DMS53 (cell line): ENCODE results near the gene CYP1A2.
A peak's percentile ranks its signal among the peaks of the same experiment; 100 is the strongest.
"Not testable (repeated sequence)": the region's sequence is repeated elsewhere in the genome, so short reads cannot be mapped to it uniquely, and the experiment has no call there.

Experiments
- DNase-seq: peaks from one replicate; lab custom pipeline; 2025; lab: John Stamatoyannopoulos, UW

Gene CYP1A2, protein sequence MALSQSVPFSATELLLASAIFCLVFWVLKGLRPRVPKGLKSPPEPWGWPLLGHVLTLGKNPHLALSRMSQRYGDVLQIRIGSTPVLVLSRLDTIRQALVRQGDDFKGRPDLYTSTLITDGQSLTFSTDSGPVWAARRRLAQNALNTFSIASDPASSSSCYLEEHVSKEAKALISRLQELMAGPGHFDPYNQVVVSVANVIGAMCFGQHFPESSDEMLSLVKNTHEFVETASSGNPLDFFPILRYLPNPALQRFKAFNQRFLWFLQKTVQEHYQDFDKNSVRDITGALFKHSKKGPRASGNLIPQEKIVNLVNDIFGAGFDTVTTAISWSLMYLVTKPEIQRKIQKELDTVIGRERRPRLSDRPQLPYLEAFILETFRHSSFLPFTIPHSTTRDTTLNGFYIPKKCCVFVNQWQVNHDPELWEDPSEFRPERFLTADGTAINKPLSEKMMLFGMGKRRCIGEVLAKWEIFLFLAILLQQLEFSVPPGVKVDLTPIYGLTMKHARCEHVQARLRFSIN

DNA sequence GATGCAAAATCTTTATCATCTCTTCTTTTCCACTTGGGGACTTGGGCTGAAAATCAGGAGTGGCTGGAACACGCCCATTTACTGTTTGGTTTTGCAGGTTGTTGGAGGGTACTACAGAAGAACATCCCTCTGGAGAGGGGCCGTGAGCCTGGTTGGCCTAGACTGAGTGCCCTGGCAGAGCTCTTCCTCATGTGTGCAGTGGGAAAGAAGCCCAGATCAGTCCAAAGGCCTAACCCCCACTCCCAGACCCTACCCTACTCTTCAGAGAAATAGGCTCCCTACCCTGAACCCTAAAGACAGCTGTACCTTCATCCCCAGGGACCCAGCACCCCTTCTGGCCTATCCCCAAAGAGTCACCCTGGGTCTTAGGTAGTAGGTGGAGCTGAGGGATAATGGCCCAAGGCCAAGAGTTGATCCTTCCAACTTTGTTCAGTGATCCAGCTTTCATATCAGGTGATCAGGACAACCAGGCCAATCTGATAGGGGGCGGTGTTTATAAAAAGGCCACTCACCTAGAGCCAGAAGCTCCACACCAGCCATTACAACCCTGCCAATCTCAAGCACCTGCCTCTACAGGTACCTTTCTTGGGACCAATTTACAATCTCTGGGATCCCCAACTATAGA is at the start of gene CYP1A2:
Gene CYP1A2 (plus strand): TSS at position 524 of the 625 bp plus-strand sequence. CDS start 894 bp downstream, outside the sequence.
- DNase-seq: no peak

DNA sequence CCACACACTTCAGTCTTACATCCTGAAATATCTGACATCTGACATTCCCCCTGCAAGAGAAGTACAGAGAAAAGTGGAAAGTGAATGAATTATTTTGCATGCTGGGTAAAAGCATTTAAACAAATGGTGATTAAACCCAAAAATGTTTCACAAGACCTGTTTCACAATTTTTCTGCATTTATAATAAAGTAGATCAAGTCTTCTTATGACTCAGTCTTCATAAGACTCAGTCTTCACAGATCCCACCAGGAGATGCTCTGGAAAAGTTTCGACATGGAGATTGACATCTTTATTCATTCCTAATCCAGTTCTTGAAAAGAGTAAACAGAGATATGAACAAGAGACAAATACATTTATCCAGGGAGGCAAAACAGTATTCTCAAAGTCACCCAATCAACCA is 39.6 kb upstream of the CYP1A2 start:
- DNase-seq: no peak

DNA sequence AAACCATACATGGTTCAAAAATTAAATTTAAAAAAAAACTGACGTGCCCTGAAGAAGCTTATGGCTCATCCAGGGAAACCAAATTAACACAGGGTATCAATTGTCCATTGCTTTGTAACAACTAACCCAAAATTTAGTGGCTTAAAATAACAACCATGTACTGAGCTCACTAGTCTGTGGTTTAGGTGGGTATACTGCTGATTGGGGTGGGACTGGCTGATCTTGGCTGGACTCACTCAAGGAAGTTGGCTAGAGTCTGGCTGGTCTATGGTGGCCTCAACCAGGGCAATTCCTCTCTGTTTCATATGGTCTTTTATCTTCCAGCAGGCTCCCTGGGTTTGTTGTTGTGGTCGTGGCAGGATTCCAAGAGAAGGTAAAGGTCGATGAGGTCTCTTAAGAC is 38.8 kb upstream of the CYP1A2 start:
- no peak for DNase-seq

DNA sequence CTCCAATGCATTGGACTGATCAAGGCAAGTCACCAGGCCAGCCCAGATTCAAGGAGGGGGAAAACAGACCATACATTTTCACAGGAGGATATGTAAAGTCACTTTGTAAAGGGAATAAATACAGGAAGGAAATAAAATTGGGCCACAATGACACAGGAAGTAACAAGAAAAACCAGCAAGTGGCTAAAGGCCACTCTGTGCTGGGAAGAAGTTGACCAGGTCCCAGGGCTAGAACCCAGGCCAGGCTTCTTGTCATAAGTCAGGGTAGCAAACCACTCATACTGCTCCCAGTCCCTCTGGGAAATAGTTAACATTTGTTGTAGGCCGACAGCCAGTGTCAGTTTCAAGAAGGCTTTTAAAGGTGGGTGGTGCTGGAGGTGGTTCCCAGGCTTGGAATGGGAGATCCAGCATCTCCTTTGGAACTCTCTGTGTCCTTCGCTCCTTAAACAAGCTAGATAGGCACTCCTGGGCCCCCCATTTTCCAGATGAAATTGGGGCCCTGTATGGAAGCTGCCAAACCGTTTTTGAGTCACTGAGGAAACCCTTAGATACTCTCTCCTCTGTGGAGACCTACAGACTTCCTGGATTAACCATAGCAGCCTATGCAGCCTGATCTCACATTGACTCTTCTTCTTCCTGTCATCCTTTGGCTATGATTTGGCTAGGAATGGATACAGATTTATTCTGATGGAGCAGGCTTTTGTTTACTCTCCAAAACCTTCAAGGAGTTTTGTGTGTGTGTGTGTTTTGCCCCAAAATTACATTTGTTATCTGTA is 38.1 kb upstream of the CYP1A2 start:
- DNase-seq: no peak

DNA sequence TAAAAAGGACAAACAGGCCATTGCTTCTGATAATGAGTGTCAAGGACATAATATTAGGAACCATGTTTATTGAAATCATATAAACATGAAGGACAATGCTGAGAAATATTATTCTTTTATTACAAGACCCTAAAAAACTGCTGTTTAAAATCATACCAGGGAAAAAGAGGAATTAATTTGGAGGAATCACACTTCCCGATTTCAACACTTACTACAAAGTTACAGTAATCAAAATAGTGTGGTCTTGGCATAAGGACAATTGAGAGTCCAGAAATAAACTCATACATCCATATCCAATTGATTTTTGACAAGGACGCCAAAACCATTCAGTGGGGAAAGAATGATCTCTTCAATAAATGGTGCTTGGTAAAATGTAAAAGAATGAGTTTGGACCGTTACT is 36.3 kb upstream of the CYP1A2 start:
- no peak for DNase-seq

DNA sequence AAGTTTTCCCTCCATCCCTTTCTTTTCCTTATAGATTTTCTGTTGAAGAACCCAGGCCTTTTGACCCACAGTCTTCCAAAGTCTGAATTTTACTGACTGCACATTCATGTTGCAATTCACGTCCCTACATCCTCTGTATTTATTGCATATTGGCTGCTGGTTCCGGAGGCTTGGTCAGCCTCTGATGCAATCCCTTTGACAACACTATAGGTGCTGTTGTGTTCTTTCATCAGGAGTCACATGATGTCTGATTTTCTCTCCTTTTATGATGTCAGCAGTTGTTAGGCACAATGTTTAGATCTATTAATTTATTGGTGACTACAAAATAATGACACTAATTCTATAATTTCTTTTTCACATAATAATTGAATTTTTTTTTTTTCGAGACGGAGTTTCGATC is 32.0 kb upstream of the CYP1A2 start:
- peak; percentile 48 for DNase-seq

DNA sequence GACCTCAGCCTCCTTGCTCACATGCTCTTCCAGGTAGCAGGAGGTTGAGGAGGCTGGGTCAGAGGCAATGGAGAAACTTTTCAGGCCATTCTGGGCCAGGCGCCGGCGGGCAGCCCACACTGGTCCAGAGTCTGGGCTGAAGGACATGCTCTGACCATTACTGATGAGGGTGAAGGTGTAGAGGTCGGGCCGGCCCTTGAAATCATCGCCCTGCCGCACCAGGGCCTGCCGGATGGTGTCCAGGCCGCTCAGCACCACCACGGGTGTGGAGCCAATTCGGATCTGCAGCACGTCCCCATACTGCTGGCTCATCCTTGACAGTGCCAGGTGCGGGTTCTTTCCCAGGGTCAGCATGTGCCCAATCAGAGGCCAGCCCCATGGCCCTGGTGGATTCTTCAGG is 26.1 kb upstream of the CYP1A2 start:
- no peak for DNase-seq

DNA sequence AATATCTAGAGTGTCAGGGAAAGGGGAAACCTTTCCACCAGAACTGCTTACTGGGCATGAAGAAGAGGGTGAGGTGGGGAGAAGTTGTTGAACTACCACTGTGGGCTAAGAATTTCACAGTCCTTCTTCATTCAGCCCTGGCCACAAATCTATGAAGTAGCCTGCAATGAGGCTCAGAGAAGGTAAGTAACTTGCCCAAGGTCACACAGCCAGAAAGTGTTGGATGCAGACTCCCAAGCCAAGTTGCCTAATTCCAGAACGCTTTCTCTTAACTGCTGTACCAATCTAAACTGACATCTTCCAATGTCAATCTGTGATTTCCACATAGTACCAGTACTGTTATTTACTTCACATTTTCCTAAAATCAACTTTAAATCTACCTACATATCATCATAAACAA is 25.5 kb upstream of the CYP1A2 start:
- DNase-seq: no peak

DNA sequence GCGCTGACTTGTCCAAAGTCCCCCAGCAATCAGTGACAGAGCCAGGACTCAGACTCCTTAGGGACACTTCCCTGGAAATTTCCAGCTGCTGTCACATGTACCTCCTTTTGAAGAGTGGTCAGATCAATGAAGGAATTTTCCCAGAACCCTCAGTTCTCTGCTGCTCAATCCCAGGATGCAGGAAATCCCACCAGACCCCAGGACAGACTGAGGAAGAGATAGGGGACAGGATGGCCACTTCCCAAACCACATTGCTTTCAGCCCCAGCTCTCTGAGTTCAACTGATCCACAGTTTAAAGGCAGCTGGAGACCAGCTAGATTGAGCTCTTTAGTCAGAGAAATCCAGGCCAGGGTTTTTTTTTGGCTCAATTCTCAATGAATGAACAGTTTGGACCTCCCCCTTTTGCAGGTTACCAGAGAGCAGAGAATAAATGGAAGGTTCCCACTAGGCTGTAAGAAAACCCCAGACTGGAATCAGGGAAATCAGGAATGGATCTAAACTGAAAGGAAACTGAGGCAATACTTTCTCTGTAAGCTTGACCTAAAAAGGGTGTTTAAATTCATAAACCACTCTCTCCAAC is 24.8 kb upstream of the CYP1A2 start:
- peak; percentile 82 for DNase-seq

DNA sequence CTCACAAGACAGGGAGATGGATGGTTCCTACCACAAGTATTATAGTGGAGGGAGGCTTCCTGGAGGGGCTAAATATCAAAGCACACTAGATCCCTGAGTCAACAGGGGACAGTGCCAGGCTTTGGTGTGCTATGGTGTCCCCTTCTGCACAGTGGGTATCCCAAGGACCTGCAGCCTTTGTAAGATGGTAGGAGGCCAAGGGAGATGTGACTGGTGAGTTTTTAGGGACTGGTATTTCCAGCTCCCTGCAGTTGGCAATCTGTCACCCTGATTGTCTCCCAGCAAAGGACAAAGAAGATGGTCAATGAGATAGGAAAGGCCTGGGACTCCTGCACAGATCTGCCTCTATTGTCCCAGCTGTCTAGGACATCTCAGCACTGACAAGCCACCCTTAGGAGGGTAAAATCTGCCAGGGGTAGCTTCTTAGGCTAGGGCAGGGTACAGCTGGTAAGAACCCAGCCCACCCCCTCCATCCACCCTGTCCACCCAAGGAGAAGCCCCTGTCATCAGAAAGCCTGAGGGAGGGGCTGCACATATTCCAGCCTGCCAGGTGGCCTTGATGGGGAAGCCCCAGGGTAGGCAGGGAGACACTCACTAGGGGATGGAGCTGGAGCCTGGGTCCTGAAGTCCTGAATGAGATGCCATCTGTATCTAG is 23.9 kb upstream of the CYP1A2 start:
- DNase-seq: peak; percentile 41

DNA sequence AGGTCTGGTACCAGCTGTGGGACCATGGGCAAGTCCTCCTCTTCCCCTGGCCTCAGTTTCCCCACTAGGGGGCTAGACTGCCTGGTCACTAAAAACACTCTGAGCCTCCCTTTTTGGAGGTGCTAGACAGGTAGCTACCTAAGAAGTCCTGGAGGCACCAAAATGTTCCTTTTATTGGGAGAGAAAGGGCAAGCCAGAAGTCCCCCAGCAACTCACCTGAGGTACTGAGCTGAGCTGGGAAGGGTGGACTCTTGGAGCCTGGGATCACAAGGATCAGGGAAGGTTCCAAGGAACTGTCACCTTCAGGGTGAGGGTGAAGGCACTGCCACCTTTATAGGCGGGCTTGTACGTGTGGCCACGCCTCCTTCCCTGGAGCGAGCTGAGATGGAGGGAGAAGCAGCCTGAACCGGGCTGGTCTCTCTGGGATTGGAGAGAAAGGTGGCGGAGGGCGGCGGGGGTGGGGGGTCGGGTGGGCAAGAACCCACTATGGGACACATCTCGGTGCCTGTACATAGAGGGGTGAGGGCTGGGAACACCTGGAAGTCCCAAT is 23.3 kb upstream of the CYP1A2 start, which contains the start of gene CYP1A1:
Gene CYP1A1 (minus strand): TSS at position 304 of the 550 bp plus-strand sequence. CDS start 2,431 bp downstream, outside the sequence.
- DNase-seq: peak; percentile 78

DNA sequence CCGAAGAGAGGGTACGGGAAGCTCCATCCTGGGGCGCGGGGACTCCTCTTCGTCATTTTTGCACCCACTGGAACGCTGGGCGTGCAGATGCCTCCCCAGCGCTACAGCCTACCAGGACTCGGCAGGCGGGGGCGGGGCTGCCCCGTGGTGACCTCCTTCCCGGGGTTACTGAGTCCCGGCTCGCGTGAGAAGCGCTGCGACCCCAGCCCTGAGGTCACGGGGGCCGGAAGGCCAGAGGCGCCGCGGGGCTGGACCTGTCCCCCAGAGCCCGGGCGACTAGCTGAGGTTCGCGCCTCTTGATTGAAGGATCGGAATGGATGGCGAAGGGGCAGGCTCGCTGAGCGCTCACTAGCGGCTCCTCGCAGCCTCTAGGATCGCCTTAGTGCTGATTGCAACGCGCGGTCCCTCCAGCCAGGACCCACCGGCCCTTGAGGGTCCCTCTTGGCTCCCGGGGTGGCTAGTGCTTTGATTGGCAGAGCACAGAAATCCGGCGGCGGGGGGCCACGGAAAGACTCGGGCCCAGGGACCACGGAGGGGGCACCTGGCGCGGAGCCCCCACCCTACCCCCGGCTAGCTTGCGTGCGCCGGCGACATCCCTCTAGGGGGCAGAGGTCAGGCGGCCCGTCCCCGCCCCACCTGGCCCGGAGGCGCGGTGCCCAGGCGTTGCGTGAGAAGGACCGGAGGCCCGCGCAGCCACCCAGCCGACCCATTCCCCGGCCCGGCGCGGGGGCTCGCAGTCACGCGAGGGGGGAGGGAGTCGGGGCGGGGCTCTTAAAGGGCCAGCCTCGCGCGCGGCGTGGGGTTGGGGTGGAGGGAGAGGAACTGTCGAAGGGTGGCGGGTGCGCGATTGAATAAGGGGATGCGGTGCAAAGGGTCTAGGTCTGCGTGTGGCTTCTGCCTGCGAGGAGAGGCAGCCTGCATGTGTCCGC is 22.5 kb upstream of the CYP1A2 start:
- DNase-seq: peak; percentile 86

DNA sequence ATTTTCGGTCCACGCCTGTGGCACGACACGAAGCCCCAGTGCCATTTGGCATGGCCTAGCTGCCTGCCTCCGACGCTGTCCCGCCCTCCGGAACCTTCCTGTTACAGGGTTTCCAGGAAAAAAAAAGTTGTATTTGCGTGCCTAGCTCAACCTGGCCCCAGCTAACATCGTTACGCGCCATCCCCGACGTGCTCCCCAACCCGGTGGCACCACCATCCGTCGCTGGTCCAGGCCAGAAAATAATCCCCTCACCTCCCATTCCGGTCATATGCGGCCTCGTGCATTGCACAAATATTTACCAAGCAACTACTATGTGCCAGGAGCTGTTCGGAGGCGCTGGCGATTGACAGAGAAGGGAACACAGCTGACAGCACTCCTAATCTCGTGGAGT is 21.9 kb upstream of the CYP1A2 start:
- peak; percentile 86 for DNase-seq

DNA sequence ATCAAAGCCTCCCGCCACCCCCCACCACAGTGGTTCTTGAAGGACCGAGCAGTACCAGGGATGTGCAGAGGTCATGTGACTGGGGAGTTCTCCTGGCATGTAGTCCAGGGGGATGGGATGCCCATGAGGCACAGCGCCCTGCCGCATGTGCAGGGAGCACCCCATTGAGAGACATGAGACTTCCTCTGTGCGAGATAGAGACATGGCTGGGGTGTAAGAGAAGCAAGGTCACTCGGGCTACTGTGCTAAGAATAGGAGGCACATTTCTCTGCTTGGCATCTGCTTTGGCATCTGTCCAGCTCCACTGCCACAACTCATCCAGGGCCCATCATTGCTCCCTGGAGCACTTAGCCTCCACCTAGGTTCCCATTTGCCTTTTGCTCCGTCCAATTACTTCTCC is 20.9 kb upstream of the CYP1A2 start:
- peak; percentile 74 for DNase-seq

DNA sequence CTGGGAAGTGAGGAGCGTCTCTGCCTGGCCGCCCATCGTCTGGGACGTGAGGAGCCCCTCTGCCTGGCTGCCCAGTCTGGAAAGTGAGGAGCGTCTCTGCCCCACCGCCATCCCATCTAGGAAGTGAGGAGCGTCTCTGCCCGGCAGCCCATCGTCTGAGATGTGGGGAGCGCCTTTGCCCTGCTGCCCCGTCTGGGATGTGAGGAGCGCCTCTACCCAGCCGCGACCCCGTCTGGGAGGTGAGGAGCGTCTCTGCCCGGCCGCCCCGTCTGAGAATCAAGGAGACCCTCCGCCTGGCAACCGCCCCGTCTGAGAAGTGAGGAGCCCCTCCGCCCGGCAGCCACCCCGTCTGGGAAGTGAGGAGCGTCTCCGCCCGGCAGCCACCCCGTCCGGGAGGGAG is 19.9 kb upstream of the CYP1A2 start:
- not testable (repeated sequence) for DNase-seq

DNA sequence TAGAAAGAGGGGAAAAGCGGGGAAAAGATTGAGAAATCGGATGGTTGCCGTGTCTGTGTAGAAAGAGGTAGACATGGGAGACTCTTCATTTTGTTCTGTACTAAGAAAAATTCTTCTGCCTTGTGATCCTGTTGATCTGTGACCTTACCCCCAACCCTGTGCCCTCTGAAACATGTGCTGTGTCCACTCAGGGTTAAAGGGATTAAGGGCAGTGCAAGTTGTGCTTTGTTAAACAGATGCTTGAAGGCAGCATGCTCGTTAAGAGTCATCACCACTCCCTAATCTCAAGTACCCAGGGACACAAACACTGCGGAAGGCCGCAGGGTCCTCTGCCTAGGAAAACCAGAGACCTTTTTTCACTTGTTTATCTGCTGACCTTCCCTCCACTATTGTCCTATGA is 19.3 kb upstream of the CYP1A2 start:
- not testable (repeated sequence) for DNase-seq

DNA sequence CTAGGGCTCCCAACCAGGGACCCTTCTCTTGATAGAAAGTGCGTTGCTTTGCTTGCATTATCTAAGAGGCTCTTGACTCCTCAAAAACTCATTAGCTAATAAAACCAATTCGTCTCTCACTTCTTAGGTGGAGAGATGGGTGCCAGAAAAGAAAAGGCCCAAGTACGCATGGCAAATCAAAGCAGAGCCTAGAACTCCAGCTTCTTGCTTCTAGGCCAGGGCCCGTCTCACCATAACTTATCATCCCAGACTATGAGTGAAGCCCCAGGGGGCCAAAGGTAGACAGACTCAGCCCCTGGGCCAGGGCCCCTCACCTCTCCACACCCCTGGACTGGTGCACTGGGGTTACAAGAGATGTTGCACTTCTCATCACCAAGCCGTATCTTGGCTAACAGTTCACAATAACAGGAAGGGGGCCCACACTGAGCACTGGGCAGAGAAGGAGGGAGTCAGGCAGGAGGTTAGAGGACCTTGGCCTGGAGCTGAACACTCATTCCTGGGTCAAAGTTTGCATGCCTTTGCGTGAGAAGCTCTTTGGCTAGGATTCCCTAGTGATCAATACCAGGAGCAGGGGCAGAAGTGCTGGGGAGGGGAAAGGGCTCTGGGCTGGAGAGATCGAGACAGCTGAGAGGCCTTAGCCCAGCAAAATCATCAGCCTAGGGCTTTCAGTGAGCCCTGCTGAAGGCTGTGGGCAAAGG is 17.9 kb upstream of the CYP1A2 start:
- no peak for DNase-seq

DNA sequence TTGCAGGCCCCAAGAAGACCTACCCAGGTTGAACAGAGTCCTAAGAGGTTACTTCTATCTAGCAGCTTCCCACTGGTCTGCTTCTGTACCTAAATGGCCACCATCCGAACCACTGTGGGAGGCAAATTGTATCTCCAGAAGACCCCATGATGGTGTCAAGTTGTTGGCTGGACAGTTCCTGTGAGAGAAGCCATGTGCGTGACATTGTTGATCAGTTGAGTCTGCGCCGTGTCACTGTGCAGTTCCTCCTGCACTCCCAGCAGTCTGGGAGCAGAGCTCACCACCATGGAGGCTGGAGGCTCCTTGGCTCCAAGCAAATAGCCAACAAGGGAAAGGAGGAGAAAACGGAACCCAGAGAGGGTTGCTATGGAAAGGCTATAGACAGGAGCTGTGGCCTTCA is 15.8 kb upstream of the CYP1A2 start:
- no peak for DNase-seq

DNA sequence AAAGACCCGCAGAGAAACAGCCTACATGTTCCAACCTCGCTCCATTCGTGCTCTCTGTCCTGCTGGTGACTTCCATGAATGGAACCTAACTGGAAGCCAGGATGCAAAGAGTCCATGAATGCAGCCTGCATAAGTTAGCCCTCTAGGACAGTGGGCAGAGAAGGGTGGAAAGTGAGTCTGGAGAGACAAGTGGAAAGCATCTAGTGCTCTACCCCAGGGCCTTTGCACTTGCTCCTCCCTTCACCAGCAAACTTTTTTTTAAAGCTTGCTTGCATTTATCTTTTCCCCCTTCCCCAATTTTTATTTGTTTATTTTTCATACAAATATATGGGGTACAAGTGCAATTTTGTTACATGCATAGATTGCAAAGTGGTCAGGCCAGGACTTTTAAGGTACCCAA is 15.4 kb upstream of the CYP1A2 start:
- no peak for DNase-seq

DNA sequence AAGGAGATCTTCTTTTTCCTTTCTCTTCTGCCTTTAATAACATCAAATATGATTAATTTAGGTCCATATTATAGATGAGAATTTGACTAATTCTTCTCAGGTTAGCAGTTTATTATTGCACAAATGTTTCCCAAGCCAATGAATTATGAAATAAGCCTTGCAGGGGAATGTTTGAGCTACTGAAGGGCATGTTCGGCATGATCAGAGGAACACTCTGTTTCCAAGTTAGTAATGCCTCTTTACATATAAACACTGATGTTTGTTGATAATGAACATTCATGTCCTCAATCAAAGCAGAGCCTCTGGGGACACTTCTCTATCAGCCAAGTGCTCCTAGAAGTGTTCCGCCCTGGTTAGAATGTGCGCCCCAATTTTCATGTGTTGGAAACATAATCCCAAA is 13.3 kb upstream of the CYP1A2 start:
- DNase-seq: no peak
